ENCODE data around the gene MRPS2. TPM values are rescaled to one million over a fixed set of nuclear protein-coding genes. Genes with fewer than 3 reads are reported as not detected.
"Not testable (repeated sequence)": the region's sequence is repeated elsewhere in the genome, so short reads cannot be mapped to it uniquely, and the experiment has no call there.

Gene MRPS2
- total RNA-seq, 1 experiment from 2014 or later, result 81.0 TPM

DNA sequence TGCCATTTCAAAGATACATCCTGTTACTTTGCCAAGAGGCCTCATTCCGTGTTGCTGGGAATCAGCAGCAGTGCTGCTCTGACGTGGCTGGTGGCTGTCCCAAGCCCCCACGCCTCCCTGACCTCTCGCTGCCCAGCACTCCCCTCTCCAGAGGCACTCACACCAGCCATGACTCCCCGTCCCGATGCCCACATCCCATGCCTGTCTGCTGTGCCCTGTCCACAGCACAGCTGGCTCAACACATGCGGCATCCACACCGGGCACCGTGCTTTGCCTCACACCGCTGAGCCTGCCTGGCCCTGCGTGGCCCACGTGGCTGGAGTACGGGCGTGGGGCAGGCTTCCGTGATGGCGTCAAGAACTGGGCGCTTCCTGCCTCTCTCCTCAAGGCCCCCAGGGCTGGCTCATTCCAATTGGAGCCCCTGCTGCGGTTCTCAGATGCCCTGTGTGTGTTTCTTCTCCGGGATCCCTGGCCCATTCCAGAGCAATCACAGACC, 12.9 kb downstream of the MRPS2 start:
- Histone ChIP-seq H2BK20ac (ENCODE audit: low read depth, low read length, poor library complexity, severe bottlenecking) (no peak overlapping the region), H2AFZ (ENCODE audit: low read length) (no peak overlapping the region), H2BK12ac (ENCODE audit: insufficient read length, low read depth, low read length) (no peak overlapping the region), H3K9ac (ENCODE audit: extremely low read depth, insufficient read length, low read length) (no peak overlapping the region), H3K27ac (ENCODE audit: insufficient read length, low read depth, low read length) (no peak overlapping the region), H4K20me1 (ENCODE audit: control insufficient read depth, insufficient read depth, insufficient read length) (no peaks in the 10 kb centered on the region), H3K23ac (ENCODE audit: insufficient read length, low read depth, low read length) (no peak overlapping the region), H2BK5ac (ENCODE audit: insufficient read length, low read length) (no peak overlapping the region), H3K23me2 (ENCODE audit: insufficient read length, low read depth, low read length, poor library complexity, severe bottlenecking) (no peaks in the 10 kb centered on the region), H3T11ph (ENCODE audit: low read length) (no peak overlapping the region), H2AK5ac (ENCODE audit: insufficient read length, low read length) (no peak overlapping the region), H3K14ac (ENCODE audit: insufficient read depth, low read length) (no peak overlapping the region; the same call in 1 of the 2 replicates), H4K5ac (ENCODE audit: insufficient read length, low read depth, low read length) (no peak overlapping the region), H3K9me3 (ENCODE audit: control insufficient read depth, low read depth, low read length) (no peaks in the 10 kb centered on the region), H2BK15ac (ENCODE audit: low read depth, low read length) (no peak overlapping the region), H3K27me3 (ENCODE audit: insufficient read depth, low read length) (no peaks in the 10 kb centered on the region), H3K79me2 (ENCODE audit: insufficient read depth, low read length) (no peaks in the 10 kb centered on the region), H3K18ac (ENCODE audit: insufficient read length, low read depth, low read length) (no peak overlapping the region), H3K4me2 (ENCODE audit: insufficient read depth, insufficient read length, low read length) (no peak overlapping the region), H3K4ac (ENCODE audit: low read depth, low read length) (no peak overlapping the region), H3K4me1 (ENCODE audit: insufficient read depth, low read length) (0 out of 2 replicates have a peak, but pooled peaks cover 2% of the 10 kb centered on the region), H3K79me1 (ENCODE audit: insufficient read depth, low read depth, low read length, poor library complexity, severe bottlenecking) (no peaks in the 10 kb centered on the region), H4K91ac (ENCODE audit: insufficient read length, low read depth, low read length) (no peak overlapping the region), H4K8ac (replicated peaks; ENCODE audit: insufficient read length, low read depth, low read length) (no peak overlapping the region), H2BK120ac (ENCODE audit: low read depth, low read length, poor library complexity, severe bottlenecking) (no peak overlapping the region), H3K56ac (ENCODE audit: insufficient read length, low read depth, low read length) (no peak overlapping the region)
- H3K36me3 Mint-ChIP-seq (ENCODE audit: insufficient read depth in 1 of 3, low read depth in 3 of 3), result no peaks in the 10 kb centered on the region
- H3K9me3 Mint-ChIP-seq, result no peaks in the 10 kb centered on the region
- H3K27me3 Mint-ChIP-seq (ENCODE audit: low read depth), result no peaks in the 10 kb centered on the region
- no peak overlapping the region for H3K27ac Mint-ChIP-seq
- peaks cover 3 to 11% of the 10 kb centered on the region in 2 experiments; a peak in 1 of 4 replicates for H3K4me1 Mint-ChIP-seq
- WGBS (ENCODE audit: extremely low coverage, insufficient read length, low lambda C conversion rate), result no CpG with 5 or more reads among the region's 19 CpGs
- peak; percentile 20 for DNase-seq
- TF ChIP-seq, protein P1, sequence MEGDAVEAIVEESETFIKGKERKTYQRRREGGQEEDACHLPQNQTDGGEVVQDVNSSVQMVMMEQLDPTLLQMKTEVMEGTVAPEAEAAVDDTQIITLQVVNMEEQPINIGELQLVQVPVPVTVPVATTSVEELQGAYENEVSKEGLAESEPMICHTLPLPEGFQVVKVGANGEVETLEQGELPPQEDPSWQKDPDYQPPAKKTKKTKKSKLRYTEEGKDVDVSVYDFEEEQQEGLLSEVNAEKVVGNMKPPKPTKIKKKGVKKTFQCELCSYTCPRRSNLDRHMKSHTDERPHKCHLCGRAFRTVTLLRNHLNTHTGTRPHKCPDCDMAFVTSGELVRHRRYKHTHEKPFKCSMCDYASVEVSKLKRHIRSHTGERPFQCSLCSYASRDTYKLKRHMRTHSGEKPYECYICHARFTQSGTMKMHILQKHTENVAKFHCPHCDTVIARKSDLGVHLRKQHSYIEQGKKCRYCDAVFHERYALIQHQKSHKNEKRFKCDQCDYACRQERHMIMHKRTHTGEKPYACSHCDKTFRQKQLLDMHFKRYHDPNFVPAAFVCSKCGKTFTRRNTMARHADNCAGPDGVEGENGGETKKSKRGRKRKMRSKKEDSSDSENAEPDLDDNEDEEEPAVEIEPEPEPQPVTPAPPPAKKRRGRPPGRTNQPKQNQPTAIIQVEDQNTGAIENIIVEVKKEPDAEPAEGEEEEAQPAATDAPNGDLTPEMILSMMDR (conservative IDR thresholded peaks at IDR 0.05), result no peak
- H3K4me3 Mint-ChIP-seq, result no peak overlapping the region

DNA sequence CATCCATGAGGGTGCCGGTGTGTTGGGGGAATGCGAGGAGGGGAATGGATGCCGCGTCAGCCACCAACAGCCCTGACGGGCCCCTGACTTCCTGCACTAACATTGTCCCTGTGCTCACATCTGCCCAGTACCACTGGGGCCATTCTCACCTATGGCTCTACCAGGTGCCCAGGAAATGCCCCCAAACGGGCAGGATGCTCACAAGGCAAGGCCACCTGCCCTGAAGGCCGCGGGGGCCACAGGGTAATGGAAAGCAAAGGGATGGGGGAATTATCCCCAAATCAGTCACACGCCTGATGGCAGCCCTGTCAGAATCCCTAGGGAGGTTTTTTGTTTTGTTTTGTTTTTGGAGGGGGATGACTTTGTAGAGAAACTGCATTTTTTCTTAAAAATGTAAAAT, 13.4 kb downstream of the MRPS2 start:
- H2BK5ac ChIP-seq (ENCODE audit: insufficient read length, low read length); H3K27me3 Mint-ChIP-seq (ENCODE audit: low read depth); H3K4ac ChIP-seq (ENCODE audit: low read depth, low read length); H4K8ac ChIP-seq (replicated peaks; ENCODE audit: insufficient read length, low read depth, low read length); H3K4me2 ChIP-seq (ENCODE audit: insufficient read depth, insufficient read length, low read length); H3K27ac Mint-ChIP-seq; H3K18ac ChIP-seq (ENCODE audit: insufficient read length, low read depth, low read length); H3K27ac ChIP-seq (ENCODE audit: insufficient read length, low read depth, low read length); H3K9me3 ChIP-seq (ENCODE audit: control insufficient read depth, low read depth, low read length); DNase-seq; H3T11ph ChIP-seq (ENCODE audit: low read length); H2AFZ ChIP-seq (ENCODE audit: low read length); H3K79me2 ChIP-seq (ENCODE audit: insufficient read depth, low read length); H3K36me3 Mint-ChIP-seq (ENCODE audit: insufficient read depth in 1 of 3, low read depth in 3 of 3); H3K14ac ChIP-seq (ENCODE audit: insufficient read depth, low read length); H4K5ac ChIP-seq (ENCODE audit: insufficient read length, low read depth, low read length); H3K79me1 ChIP-seq (ENCODE audit: insufficient read depth, low read depth, low read length, poor library complexity, severe bottlenecking); H3K9me3 Mint-ChIP-seq; H2BK20ac ChIP-seq (ENCODE audit: low read depth, low read length, poor library complexity, severe bottlenecking); H2BK12ac ChIP-seq (ENCODE audit: insufficient read length, low read depth, low read length); H2BK120ac ChIP-seq (ENCODE audit: low read depth, low read length, poor library complexity, severe bottlenecking); H3K23me2 ChIP-seq (ENCODE audit: insufficient read length, low read depth, low read length, poor library complexity, severe bottlenecking); H2BK15ac ChIP-seq (ENCODE audit: low read depth, low read length); H4K20me1 ChIP-seq (ENCODE audit: control insufficient read depth, insufficient read depth, insufficient read length); H2AK5ac ChIP-seq (ENCODE audit: insufficient read length, low read length); H4K91ac ChIP-seq (ENCODE audit: insufficient read length, low read depth, low read length); H3K4me1 ChIP-seq (ENCODE audit: insufficient read depth, low read length); H3K27me3 ChIP-seq (ENCODE audit: insufficient read depth, low read length); H3K4me3 Mint-ChIP-seq; H3K23ac ChIP-seq (ENCODE audit: insufficient read length, low read depth, low read length); H3K56ac ChIP-seq (ENCODE audit: insufficient read length, low read depth, low read length); H3K9ac ChIP-seq (ENCODE audit: extremely low read depth, insufficient read length, low read length): not testable (repeated sequence)
- WGBS (ENCODE audit: extremely low coverage, insufficient read length, low lambda C conversion rate), result no CpG with 5 or more reads among the region's 9 CpGs
- peaks cover 3 to 11% of the 10 kb centered on the region in 2 experiments; a peak in 1 of 4 replicates for H3K4me1 Mint-ChIP-seq

Measured in H9 (cell line).